Erythroblast (primary cell): Measurements from ENCODE around the gene ABHD3.

Experiments
- GATA1 ChIP-seq: IDR thresholded peaks from 2 replicates; pipeline ENCODE4 v1.6.1; 2011; ENCODE audit warnings: low read depth, mild to moderate bottlenecking, control low read depth, low read length, moderate library complexity
- POLR2A ChIP-seq: IDR thresholded peaks from 2 replicates; pipeline ENCODE4 v1.6.1; 2011; ENCODE audit warnings: mild to moderate bottlenecking, low read length

DNA sequence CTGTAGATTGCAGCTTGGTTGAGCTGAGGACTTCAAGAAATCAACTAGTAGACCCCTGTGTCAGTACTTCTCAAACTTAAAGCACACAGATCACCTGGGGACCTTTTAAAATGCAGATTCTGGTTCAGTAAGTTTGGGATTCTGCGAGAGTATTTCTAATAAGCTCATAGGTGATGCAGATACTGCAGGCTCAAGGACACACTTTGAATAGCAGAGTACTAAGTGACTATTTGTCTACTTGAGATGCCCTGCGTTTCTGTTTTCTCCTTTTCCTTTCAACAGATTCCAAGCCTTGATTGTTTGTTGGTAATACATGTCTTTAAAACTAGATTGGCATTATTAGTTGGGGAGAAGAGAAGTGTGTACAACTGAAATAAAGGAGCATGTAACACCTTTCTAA is 42.7 kb upstream of the ABHD3 start:
- TF ChIP-seq POLR2A (no peak), GATA1 (no peak)
